ENCODE data around the gene BPI.
A peak's percentile ranks its signal among the peaks of the same experiment; 100 is the strongest.
"Not testable (repeated sequence)": the region's sequence is repeated elsewhere in the genome, so short reads cannot be mapped to it uniquely, and the experiment has no call there.

DNA sequence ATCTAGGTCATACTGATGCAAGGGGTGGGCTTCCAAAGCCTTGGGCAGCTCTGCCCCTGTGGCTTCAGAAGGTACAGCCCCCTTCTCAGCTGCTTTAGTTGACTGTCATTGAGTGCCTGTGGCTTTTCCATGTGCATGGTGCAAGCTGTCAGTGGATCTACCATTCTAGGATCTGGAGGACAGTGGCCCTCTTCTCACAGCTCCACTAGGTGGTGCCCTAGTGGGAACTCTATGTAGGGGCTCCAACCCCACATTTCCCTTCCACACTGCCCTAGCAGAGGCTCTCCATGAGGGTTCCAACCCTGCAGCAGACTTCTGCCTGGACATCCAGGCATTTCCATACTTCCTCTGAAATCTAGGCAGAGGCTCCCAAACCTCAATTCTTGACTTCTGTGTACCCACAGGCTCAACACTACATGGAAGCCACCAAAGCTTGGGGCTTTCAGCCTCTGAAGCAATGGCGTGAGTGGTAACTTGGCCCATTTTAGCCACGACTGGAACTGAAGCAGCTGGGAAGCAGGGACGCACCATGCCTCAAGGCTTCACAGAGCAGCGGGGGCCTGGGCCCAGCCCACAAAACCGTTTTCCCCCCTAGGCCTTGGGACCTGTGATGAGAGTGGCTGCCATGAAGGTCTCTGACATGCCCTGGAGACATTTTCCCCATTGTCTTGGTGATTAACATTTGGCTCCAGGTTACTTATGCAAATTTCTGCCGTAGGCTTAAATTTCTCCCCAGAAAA lies 22.6 kb upstream of the BPI start:
- TF ChIP-seq, protein P1, sequence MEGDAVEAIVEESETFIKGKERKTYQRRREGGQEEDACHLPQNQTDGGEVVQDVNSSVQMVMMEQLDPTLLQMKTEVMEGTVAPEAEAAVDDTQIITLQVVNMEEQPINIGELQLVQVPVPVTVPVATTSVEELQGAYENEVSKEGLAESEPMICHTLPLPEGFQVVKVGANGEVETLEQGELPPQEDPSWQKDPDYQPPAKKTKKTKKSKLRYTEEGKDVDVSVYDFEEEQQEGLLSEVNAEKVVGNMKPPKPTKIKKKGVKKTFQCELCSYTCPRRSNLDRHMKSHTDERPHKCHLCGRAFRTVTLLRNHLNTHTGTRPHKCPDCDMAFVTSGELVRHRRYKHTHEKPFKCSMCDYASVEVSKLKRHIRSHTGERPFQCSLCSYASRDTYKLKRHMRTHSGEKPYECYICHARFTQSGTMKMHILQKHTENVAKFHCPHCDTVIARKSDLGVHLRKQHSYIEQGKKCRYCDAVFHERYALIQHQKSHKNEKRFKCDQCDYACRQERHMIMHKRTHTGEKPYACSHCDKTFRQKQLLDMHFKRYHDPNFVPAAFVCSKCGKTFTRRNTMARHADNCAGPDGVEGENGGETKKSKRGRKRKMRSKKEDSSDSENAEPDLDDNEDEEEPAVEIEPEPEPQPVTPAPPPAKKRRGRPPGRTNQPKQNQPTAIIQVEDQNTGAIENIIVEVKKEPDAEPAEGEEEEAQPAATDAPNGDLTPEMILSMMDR (IDR thresholded peaks at IDR 0.05; ENCODE audit: borderline replicate concordance, extremely low read depth, low read length, poor library complexity, severe bottlenecking): peak; percentile 14
- not testable (repeated sequence) for TF ChIP-seq EZH2 (IDR thresholded peaks at IDR 0.05; ENCODE audit: borderline replicate concordance, low read depth, low read length, severe bottlenecking)

Data from DND-41 (cell line).